NCI-H2196 treated with DMSO at 0.1 percent for 48 hours (cell line): ENCODE data around the gene PSMA7.
"Not testable (repeated sequence)": the region's sequence is repeated elsewhere in the genome, so short reads cannot be mapped to it uniquely, and the experiment has no call there.

Experiments
- DNase-seq: peaks from one replicate; lab custom pipeline; 2025; ENCODE audit not compliant: unreplicated experiment; lab: John Stamatoyannopoulos, UW

Gene PSMA7

DNA sequence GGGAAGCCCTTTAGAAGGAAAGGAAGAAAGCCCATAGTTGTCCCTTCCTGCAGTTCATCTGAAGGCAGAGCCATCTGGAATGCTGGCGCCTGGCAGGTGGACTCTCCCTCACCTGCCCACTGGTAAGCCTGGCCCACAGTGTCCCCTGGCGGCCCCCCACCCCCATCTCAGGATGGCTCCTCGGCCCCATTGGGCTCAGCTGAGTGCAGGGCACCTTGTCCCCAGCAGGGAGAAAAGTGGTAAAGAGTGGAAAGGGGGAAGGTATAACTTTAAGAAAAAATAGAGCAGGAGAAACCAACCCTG lies 13.0 kb upstream of the PSMA7 start:
- DNase-seq: no peak

DNA sequence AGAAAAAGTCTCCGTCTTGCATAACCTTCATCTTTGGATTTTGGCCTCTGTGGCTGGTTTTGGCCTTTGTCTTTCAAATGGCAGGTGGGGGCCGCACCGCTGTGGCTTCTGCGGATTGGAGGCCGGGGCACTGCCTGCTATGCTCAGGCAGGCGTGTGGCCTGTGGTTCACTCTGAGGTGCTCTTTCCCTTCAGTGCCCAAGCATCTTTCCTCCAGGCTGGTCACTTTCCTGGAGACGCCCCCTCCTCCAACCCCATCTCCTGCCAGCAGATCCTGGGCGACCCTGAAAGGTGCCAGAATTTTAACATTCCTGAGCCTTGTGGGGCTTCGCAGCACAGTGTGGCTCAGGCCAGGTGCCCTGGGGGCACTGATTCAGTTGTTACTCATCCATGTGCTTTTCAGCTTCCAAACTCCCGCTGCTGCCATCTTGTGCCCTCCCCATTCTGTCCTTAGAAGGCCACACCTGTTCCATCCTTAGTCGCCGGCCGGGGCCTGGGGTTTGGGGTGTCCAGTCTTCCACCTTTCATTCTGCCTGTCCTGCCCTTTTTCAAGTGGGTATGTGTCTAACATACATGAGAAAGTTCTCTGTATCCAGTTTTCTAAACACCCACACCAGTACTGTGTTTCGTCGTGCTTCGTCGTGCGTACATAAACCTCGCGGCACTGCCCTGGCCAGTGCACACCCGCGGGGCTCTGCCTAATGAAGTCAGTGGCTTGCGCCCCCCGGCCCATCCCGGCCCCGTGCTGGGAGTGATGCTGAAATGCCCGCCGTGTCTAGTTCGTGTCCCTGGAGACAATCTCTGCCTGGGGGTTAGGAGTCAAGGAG lies 12.4 kb upstream of the PSMA7 start:
- no peak for DNase-seq

DNA sequence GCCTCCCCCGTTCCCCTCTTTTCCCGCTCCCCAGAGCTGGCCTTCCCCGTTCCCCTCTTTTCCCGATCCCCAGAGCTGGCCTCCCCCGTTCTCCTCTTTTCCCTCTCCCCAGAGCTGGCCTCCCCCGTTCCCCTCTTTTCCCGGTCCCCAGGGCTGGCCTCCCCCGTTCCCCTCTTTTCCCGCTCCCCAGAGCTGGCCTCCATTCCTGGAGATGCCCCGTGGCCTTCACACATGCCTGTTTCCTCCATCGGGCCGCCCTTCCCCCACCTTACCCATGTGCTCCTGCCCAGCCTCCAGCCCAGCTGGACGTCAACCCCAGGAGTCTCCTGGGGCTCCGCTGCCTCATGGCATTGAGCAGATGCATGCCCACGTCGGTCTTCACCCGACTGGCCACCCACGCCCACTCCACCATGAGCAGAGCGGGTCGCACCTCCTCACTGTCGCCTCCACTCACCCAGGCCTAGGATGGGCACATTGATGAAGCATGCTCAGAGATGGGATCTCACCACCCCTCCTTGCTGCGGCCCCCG lies 8.7 kb upstream of the PSMA7 start:
- no peak for DNase-seq

DNA sequence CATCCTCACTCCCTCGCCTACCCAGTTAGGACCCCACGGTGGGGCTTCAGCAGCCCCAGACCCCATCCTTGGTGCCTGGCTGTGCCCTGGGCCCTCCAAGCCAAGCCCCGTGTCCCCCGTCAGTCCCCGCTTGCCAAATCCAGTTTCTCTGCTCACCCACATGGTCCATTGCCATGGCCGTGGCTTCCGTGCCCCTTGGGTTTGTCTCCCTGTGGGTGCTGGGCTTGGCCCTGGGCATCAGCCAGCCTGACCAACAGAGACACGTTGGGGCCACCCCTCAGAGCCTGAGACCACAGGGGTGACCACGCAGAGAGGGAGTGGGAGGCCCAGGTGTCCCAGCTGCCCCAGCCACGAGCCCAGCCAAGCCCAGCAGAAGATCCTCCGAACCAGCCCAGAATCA lies 8.0 kb upstream of the PSMA7 start:
- no peak for DNase-seq

DNA sequence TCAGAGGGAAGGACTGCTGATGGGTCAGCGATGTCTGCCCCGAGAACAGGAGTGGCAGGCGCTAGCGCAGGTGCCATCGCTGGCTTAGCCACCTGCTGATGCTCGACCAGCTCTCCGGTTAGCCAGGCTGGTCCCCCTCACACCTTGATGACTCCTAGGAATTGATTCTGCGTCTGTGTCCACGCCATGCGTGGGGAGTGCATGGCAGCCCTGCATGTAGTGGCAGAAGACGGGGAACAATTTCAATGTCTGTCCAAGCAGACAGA lies 7.0 kb upstream of the PSMA7 start:
- DNase-seq: no peak

DNA sequence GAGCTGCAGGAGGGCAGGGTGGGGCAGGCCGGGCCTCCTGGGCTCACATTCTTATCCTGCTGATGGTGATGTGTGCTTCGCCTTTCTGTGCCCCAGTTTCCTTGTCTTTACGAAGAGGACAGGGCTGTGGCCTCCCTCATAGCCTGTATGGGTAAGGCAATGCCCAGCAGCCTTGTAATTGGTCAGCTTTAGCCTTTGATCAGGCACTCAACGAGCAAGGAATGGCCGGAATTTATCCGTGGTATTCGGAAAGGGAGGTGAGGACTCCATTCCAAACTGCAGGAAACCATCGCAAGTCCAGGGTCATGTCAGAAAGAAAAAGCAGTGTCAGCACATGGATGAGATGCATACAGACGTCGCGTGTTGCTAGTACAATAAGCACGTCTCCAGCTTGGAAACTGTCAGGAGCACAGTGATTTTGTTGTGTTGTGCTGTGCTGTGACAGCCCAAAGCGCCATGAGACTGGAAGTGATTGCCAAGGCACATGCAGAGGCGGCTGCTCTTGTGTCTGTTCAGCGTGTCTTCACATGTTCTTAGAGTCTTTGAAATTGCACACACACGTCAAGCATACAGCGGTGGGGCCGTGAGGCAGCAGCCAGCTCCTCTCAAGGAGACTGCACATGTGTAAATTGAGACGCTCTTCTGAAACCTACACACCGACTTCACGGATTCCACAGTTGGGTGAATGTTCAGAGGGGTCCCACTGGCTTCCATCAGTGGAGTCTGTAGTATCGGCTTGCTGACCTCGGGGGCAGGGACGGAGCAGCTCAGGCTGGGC lies 6.5 kb upstream of the PSMA7 start:
- no peak for DNase-seq

DNA sequence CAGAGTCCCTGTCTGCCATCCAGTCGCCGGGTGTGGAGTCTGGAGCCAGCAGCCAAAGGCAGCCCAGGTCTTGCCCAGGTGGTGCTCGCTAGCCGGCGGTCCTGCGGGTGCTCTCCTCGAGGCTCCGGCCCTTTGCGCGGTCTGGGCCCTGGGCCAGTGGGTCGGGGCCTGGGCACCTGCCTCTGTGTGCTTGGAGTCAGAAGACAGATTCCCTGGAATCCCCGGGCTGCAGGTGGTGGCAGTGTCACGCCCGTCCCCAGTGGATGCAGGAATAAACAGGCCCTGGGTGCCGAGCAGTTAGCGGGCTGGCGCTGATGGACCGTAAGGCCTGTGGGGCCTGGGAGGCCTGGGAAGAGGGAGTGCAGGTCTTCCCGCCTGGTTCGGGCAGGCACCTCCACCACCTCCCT lies 5.7 kb upstream of the PSMA7 start:
- DNase-seq: no peak

DNA sequence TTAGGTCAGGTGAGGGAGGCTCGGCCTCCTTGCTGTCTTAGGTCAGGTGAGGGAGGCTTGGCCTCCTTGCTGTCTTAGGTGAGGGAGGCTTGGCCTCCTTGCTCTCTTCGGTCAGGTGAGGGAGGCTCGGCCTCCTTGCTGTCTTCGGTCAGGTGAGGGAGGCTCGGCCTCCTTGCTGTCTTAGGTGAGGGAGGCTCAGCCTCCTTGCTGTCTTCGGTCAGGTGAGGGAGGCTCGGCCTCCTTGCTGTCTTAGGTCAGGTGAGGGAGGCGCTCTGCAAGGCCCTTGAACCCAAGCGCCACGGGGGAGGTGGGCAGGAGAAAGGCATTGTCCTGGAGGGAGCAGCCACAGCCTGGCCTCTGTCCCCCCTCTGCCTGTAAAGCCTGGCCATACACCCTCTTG lies 5.2 kb upstream of the PSMA7 start:
- not testable (repeated sequence) for DNase-seq

DNA sequence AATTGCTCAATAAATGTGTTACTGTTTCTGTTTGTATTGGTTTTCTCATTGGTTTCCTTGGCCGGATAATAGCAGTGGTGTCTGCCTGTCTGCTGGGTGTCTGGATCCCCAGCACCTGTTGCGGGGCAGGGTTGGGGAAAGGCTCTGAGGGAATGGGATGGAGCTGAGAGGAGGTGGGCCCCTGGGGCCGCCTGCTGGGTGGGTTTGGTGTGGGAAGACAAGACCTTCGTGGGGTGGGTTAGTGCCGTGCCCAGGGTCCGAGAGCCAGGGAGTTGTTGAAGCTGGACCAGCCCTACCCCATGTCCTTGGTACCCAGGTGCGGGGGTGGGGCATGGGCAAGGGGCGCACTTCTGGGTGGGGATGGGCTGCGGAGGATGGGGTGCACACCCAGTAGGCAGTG lies 4.3 kb upstream of the PSMA7 start:
- DNase-seq: no peak

DNA sequence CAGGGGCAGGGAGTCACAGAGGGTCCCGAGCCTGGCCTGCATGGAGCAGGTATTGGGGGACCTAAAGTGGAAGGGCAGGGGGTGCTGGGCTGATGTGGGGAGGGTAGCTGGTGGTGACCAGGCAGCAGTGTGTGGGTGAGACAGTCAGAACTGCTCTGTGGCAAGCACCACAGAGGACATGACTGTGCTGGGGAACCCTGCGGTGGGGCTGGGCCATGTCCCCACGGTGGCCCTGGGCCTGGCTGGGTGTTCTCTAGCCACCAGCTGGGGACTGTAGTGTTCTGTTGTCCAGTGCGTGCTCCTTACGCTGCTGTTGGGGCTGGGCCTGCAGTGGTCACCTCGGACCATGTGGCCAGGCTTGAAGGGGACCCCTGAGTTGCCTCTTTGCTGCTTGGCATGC lies 3.9 kb upstream of the PSMA7 start:
- DNase-seq: no peak

DNA sequence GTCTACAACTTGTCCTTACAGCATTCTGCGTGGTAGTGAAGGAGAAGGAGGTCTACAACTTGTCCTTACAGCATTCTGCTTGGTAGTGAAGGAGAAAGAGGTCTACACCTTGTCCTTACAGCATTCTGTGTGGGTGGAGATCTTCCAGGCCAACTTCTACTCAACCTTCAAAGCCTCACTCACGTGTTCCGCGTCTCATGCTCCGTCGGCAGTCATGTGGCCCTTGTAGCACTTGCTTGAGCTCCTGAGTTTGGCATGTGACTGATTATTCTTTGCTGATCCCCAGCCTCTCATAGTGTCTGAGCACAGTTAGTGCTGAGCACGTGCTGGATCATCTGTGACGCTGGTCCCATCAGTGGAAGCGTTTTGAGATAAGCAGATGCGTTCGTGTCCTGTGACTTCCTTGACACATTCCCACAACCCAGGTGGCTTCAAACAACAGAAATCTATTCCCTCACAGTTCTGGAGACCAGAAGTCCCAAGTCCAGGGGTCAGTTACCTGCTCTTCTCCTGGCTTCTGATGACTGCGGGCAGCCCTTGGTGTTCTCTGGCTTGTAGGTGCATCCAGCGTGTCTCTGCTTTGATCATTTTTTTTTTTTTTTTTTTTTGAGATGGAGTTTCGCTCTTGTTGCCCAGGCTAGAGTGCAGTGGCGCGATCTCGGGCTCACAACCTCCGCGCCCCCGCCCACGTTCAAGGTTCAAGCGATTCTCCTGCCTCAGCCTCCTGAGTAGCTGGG lies 3.0 kb upstream of the PSMA7 start:
- DNase-seq: no peak

DNA sequence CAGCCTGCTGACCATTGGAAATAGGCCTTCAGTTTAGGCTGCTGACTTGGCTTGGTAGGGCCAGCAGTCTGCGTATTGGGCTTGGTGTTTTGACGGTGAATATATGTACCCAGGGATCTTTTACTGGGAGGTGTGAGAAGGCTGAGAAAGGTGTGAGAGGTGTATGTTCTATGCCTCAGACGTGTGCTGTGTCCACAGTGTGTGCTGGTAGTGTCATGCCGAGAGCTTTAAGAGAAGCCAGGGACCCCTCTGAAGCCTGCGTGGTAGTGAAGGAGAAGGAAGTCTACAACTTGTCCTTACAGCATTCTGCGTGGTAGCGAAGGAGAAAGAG lies 2.5 kb upstream of the PSMA7 start:
- no peak for DNase-seq

DNA sequence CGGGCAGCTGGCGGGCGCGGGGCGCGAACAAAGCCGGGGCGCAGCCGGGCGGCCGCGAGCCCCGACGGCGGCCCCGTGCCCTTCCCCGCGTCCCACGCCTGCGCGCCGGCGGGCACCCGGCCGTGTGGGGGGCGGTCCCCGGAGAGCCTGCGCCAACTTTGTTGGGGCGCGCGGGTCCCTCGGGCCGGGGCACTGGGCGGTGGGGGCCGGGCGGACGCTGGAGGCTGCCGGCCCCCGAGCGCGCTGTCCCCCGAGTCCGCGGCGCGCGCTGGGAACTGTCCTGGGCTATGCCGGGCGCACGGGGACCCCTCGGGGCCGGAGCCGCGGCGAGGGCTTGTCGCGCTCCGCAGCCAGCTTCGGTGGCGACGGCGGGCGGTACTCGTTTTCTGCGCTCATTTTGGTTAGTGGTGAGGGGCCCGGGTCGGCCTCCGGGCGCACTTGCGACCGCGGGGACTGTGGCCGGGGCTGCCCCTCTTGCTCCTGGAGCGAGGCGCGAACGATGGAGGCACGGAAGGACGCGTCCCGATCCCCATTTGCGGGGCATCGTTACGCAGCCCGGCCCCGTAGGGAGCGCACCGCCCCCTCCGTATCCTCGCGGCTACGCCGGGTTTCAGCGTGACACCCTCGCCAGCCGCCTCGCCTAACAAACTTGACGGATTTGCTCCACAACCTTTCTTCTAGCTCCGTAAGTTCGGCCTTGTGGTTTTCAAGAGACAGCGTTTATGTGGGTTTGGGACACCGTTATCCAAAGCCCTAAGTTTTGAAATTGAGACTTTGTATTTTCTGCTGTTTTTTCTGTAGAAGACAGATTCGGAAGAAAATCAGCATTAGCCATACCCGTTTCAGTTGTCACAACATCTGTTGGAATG lies 997 bp upstream of the PSMA7 start:
- no peak for DNase-seq

DNA sequence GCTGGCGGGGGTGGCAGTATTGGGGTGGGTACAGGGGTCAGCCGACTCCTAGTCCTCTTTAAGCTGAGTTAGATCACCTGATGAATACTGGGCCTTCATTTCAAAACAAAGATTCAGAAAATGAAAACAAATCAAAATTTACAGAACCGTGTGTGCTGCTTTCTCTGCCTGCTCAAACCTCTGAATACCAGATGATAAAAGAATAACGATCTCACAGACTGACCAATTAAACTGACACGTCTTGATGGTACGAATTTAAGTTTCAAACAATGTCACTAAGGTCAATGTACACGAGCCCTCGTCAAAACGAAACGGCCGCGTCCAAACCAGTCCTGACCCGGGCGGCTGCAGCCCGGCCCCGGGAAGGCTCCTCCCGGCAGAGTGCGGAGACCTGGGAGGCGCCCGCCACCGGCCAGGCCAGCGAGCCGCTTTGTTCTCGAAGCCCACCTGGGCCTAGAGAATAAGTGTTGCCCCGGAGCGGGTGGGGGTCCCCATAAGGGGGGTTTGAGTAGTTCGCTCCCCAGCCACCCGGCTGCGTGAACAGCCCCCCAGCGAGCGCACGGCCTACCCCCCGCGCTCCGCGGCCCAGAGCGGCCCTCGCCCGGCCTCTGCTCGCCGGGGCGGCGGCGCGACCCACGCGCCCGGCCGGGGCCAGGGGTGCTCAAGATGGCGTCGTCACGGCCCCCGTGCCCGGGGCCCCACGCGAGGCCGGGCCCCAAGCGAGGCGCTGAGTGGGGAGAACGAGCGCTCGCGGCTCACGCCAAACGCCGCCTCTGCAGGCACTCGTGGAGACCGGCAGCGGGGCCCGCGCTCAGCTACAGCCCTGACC lies 728 bp downstream of the PSMA7 start:
- no peak for DNase-seq

DNA sequence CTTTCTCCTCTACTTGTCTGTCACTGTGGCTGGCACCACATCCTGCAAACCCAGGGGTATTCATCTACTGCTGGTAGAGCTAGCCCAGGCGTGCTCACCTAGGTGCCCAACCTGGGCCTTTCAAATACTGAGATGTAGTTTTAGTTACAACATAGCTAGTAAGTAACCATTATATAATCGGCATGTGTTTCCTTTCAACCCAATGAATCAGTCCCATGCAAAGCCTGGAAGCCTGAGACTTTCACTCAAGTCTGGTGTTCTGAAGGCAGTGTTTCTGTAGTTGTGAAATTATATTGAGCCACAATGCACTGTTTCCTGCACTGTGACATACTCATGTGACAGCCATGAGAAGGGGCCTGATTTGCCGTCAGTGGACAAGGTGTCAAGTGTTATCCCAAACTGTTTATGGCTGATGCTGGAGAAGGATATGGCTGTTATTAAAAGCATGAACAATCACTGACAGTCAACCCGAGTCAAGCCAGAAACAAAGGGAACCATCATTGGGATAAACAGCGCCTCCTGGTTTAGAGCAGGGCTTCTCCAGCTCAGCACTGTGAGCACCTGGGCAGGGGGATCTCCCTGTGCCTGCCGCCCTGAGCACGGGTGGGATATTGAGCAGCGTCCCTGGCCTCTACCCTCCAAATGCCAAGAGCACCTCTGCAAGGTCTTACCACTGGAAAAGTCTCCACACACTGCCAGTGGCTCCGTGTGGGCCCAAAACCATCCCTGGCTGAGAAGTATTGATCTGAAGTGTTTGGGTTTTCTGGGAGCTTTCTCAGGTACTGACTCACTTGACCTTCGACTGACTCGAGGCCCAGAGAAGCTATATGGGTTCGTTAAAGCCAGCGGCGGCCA lies 1.6 kb downstream of the PSMA7 start:
- DNase-seq: no peak

DNA sequence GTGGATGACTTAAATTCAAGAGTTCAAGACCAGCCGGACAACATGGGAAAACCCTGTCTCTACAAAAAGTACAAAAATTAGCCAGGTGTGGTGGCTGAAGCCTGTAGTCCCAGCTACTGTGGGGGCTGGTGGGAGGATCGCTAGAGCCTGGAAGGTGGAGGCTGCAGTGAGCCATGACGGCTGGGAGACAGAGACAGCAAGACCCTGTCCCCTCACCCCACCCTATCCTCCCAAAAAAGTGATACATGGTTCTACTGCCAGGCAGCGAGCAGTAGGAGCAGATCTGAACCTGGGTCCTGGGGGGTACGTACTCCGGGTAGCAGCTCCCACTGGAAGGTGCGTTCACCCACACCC lies 2.2 kb downstream of the PSMA7 start:
- DNase-seq: no peak

DNA sequence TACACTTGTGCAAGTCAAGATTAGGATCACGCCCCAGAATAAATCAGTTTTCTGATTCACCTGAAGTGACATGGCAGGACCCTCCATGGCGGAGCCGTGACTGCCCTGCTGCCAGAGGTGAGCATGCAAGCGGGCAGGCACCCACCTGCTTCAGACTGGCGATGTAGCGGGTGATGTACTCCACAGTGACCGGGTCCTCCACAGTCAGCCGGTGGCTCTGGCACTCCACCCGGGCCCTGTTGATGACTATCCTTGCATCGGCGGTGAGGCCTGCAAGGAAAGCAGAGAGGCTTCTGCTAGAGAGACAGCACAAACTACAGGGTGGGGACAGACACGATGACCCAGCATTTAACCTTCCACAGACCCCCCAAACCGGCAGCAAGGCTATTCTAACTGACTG lies 3.6 kb downstream of the PSMA7 start:
- DNase-seq: no peak

DNA sequence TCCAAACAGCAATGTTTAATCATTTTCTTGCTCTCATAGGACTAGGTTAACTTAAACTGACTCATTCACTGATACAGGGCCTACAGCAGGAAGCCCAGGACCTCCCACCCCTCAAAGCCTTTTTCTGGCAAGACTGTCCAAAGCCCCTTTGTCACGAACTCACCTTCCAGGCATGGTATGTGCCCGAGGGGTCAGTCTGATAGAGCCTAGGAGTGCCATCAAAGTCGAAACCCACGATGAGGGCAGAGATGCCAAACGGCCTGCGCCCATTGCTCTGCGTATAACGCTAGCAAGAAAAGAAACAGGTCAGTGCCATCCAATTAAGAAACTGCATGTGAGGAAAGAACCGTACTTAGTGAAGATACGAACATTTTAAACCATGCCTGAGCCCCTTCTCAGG lies 4.3 kb downstream of the PSMA7 start:
- no peak for DNase-seq

DNA sequence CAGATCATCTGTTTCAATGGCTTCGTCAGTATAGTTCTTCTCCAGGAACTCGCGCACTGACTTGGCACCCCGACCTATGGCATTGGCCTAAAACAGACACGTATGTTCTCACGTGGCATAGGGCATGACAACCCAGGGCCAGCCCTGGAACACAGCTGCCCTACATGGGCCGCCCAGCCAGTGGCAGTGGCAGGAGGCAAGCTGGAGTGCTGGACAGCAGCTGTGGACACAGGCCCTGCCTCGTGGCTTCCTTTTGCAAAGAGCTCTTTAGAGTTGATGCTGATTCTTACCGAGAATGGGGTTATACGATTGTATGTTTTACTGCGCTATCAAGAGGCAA lies 5.0 kb downstream of the PSMA7 start:
- no peak for DNase-seq
